IPS DF 4.7 (cell line): ENCODE measurements around the gene ENAH.

Source experiments
- DNase-seq: peaks from one replicate; pipeline ENCODE4 v3.0.0-alpha.2; 2013; ENCODE audit warnings: low spot score; ENCODE audit errors: extremely low read depth

The ENAH gene

DNA sequence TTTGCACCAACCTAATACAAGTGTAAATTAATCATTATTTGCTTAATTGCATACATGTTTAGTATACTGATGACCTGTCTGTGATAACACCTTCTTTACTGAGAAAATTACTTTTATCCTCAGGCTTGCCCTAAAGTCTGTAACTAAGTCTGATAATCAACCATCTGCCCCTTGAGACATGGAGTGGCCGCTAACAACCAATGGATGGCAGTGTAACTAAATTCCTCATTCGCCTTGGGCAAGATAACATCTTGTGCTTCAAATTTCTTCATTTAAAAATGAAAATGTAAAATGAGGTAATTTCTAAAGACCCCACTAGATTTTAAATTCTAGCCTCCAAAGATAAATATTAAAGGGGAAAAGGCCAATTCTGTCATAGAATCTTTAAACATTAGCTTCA lies 85.1 kb downstream of the ENAH start:
- no peak for DNase-seq

DNA sequence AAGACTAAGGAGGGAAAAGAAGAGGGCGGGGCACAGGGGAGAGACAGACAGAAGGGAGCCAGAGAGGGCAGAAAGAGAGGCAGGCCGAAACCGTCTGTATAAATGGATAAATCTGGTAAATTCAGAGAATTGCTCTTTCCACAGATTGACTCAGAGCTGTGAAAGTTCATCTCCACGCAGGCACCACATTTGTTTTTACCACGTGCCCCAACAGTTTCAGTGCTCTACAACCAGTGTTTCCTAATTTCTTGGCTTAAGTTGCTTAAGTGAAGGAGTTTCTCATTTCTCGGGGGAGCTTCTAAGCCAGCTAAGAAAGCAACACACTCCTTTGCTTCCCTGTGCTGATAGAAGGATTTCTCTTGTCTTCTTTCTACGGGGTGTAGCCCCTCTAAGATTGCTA lies 87.1 kb downstream of the ENAH start:
- no peak for DNase-seq

DNA sequence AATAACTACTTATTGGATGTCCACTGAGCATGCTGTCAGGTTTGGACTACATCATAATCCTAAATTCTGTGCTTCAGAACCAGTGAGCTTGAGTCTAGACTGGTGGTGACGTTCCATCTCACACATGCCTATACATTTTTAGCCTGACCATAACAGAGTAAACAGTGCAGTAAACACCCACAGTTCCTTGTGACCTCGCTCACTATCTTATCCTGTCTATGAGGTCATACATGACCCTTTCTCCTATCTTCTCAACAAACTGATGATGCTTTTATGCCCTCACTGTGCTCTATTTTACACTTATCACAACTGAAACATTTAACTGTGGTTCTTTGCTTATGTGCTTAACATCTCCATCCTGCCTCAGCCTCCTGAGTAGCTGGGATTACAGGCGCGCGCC lies 91.2 kb downstream of the ENAH start:
- no peak for DNase-seq

GRCh38 chr1:225559902-225560301 lies 93.0 kb downstream of the ENAH start:
- no peak for DNase-seq

DNA sequence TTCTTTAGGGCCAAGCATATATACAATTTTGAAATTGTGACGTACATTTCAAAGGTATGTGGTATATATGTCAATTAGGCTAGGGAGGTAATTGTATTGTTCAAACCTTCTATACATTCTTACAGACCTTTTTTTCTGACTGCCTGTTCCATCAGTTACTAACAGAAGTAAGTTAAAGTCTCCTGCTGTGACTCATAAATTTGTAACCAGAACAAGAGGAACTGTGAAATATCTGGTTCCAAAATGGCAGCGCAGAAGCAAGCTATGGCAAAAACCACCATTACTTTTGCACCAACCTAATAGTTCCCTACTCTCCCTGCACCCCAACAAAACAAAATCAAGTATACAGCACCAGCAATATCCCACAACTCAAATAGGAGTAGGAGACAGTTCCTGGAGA lies 93.6 kb downstream of the ENAH start:
- no peak for DNase-seq

DNA sequence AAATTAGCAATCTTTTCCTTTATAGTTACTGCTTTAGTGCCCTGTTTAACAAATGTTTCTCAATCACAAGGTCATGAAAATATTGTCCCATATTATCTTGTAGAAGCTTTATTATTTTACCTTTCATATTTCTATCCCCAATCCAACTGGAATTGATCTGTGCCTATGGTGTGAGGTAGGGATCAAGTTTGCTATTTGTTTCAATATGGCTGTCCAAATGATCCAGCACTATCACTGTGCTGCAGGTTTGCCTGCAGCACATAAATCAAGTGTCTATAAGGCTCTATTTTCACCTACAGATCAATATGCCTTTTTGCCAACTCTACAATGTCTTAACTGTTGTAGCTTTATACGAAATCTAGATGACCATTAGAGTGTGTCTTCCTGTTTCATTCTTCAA lies 96.2 kb downstream of the ENAH start:
- DNase-seq = no peak

DNA sequence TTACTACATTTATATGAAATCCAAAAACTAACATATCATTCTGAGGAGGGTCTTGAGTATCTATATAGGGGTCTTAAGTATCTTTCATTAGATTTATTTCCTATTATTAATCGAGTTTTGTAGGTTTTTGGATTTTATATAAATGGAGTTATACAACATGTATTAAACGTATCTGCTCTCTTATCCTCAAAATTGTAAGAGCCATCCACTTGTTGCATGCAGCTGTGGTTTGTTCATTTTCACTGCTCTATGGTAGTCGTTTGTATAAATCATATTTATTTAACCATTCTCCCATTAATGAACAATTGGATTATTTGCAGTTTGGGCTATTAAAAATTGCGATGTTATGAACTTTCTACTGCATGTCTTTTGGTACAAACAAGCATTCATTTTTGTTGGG lies 97.1 kb downstream of the ENAH start:
- DNase-seq = no peak

DNA sequence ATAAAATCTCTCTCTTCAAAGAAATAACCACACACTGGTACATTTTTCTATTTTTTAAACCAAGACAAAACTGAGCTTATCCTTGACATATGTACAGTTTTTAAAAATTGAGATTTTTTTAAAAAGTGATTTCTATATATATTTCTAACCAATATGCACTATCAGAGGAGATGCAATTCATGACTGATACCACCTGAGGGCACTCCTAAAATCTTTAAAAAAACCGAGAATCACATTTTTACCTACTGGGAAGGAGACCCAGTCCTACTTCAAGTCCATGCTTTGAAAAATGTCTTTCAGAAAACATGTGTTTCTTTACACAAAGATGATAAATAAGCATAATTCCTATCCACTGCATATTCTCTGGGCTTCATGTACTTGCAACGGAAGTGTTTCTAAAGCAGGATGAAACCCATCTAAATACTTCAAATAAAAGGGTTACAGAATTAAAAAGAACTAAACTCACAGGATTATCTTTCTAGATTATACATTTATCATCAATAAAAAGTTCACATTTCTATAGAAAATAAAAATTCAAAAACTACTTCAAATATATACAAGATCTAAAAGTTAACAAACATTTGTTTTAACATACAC lies 98.6 kb downstream of the ENAH start:
- no peak for DNase-seq

- DNase-seq = no peak
Observed at GRCh38 chr1:225549821-225550220, 103.1 kb downstream of the ENAH start.

DNA sequence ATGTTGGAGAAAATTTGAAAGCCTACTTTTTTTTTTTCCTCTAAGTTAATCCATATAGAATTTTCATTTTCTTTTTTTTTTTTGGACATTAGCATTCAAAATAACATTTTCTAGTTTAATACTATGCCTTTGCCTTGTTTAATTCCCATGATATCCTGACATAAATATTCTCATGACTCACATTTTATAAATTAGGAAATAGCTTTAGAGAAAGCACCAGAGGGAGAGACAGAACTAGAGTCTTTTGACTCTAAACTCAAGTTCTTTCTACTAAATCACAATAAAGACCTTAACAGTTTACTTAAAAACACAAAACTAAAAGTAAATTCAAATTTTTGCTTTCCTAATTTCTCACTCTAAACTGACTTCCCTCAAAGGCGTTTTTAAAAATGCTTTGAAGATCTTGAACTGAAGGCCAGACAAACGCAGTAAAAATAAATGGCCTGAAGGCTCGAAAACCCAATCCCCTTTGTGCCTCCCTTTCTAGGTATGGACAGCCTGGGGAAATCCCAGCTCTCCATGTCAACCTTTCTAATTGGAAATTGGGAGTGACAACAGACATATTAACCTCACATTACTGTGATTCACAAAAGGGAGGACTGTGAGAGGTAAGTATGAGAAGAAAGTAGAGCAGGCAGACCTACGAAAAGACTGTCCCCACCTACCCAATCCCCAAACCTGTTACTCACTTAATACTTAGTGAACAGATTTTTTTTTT lies 104.6 kb downstream of the ENAH start:
- DNase-seq = no peak

DNA sequence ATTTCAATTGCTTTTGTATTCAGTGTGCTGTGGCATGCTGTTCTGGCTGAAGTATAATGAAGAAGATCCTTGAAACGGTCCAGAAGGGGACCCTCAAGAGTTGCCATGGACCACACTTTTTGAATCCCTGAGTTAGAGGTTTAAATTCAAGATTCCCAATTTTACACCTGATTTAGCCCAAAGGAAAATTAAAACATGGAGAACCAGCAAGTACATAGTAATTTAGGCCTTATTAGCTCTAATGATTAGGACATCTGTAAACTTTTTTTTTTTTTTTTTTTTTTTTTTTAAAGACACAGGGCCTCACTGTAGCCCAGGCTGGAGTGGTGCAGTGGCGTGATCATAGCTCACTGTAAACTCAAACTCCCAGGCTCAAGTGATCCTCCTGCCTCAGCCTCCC lies 107.3 kb downstream of the ENAH start:
- no peak for DNase-seq

GRCh38 chr1:225544924-225545323 lies 108.0 kb downstream of the ENAH start:
- DNase-seq = no peak

GRCh38 chr1:225544263-225544662 lies 108.7 kb downstream of the ENAH start:
- no peak for DNase-seq

DNA sequence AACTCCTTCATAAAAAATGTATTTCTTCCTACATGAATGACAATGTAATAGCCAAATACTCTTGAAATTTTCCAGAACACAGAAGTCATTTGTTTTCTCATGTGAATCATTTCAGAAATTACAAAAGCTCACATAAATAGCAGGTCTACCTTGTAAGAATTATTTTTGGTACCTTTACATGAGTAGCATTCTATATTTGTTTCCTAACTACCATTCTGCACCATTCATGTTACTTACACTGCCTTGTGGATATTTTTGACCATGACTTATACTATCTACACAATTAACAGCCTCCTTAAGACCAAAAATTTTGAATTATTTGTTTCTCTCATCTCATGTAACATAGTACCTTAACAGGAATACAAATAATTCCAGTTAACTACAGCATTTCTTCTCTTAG lies 109.6 kb downstream of the ENAH start:
- DNase-seq = no peak

GRCh38 chr1:225541383-225541782 lies 111.5 kb downstream of the ENAH start:
- DNase-seq = no peak

DNA sequence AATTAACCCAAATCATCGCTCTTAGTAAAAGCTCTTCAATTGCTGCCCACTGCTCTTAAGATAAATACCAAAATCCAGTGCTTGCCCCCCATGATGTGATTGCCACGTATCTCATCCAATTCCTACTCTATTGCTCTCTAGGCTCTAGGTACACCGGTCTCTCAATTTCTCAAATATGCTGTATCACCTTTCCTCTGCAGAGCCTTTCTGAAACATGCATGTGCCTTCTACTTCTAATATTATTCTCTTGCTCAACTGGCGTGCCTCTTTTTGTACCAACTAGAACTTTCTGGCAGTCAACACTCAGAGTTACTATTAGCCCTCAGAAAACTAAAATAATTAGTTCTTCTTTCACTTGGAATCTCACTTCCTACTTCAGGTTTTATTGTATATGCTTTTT lies 113.3 kb downstream of the ENAH start:
- no peak for DNase-seq

DNA sequence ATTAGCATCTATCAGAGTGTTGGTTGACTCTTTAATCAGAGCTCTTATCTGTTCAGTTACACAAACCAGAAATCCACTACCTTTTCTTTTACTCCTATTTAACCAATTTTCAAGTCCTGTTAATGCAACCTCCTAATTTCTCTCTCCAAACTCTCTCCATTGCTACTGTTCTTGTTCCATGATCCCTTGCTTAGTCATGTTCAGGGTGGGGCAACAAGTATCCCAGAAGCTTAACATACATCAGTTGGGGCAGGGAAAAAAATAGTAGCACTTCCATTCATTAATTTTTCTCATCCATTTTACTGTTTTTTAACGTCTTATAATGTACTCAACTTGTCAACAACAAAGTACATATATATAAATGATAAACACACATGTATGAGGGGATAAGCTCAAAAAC lies 113.9 kb downstream of the ENAH start:
- no peak for DNase-seq

DNA sequence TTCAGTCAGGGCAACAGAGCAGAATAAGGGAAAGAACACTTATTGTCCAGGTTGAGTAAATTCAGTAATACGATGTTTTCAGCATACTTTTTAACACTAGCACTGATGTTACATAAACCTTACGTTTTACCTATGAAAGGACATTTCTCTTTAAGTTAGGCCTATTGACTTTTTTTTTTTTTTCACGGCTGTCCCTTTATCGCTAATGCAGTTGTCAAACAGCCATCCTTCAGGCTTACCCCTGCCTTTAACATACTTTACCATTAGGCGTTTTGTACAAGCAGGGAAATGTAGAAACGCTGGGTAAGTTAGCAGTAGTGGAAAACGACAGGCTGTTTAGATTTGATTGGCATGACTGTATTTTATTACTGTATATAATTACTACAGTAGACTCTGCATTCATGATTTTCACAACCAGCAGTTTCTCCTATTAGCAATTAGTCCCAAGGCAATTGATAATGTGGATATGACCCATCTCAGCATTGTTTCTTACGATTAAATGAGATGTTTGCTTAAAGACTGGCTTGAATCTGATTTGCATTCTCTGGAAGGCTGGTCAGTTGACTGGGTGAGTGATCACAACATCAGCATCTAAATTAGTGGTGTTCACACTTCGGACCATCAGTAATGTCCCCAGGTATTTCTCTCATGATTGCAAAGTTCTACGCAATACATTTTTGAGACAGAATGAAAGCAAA lies 115.2 kb downstream of the ENAH start:
- no peak for DNase-seq

DNA sequence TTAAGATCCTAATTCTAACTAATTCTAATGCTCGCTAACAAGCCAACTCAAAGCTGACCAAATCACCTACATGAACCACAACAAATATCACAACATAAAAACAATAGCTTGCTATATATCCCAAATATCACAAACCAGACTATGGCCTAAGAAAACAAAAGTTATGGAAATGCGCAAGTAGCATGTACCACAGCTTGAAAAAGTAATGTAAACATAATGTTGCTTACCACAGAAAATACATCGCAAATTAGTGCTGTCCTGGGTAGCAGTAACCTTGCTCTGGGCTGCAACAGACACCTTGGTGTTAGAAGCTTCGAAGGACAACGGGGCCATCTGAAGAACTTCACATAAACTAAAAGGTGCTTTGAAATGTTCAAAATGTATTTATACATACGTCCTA lies 117.6 kb downstream of the ENAH start:
- DNase-seq = no peak

DNA sequence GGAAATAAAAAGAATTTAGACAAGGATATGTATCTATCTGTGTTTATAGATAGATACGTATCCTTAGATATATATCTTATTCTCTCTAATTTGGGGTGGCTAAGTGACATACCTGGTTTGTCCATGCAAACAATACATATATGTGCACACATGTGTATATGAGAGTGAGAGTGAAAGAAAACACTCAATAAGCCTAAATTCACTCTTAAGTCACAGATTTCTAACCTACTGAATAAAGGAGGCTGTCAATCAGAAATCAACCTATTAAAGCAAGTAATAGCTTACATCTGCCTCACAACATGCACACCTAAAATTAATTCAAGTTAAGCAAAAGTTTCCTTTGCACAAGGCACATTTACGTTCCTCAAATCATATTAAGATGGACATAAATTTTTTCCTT lies 118.2 kb downstream of the ENAH start:
- no peak for DNase-seq

DNA sequence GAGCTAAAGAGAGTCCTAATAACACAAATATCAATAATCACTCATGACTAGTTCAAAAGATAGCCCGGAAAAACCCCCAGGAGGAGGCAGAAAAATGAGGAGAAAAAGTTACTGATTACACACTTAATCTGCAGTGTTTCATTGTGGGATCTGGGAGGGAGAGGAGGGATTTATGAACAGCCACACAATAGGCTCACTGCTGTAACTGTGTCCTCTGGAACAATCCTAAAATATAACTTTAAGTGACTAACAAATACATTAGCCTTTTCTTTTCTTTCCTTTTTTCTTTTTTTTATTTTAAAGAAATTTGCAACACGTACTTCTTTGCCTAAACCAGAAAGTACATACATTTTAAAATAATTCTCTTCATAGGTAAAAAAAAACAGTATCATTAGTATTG lies 118.8 kb downstream of the ENAH start:
- no peak for DNase-seq

- no peak for DNase-seq
Observed at GRCh38 chr1:225533238-225533637, 119.7 kb downstream of the ENAH start.
